ENCODE measurements around the gene USHBP1.
"Not testable (repeated sequence)": the region's sequence is repeated elsewhere in the genome, so short reads cannot be mapped to it uniquely, and the experiment has no call there.

Gene USHBP1

GRCh38 chr19:17295551-17295950, 31.0 kb upstream of the USHBP1 start:
- DNase-seq = not testable (repeated sequence)

GRCh38 chr19:17294051-17294891, 29.7 kb upstream of the USHBP1 start:
- peak; percentile 72 for DNase-seq

- peak; percentile 17 for DNase-seq
These were observed 29.1 kb upstream of the USHBP1 start for GRCh38 chr19:17293605-17294004.

- DNase-seq = peak; percentile 94
These were observed 27.9 kb upstream of the USHBP1 start for GRCh38 chr19:17292301-17293074.

GRCh38 chr19:17289489-17289888, 24.9 kb upstream of the USHBP1 start:
- peak; percentile 68 for DNase-seq

GRCh38 chr19:17286752-17287151, 22.2 kb upstream of the USHBP1 start:
- no peak for DNase-seq

- no peak for DNase-seq
These were observed 21.7 kb upstream of the USHBP1 start for GRCh38 chr19:17286263-17286662.

GRCh38 chr19:17285415-17286135, 21.0 kb upstream of the USHBP1 start:
- DNase-seq = no peak

- DNase-seq = no peak
These were observed 19.0 kb upstream of the USHBP1 start for GRCh38 chr19:17283504-17283996.

- DNase-seq = peak; percentile 96
These were observed 18.1 kb upstream of the USHBP1 start for GRCh38 chr19:17282488-17283125.

- DNase-seq = peak; percentile 93
These were observed 17.1 kb upstream of the USHBP1 start, which contains the start of gene ANKLE1 for GRCh38 chr19:17281391-17282304. Gene ANKLE1, plus strand, starts transcription at chr19:17281901. Its CDS starts 20 bp downstream, at chr19:17281921.

GRCh38 chr19:17279436-17279835, 14.9 kb upstream of the USHBP1 start:
- DNase-seq = no peak

- DNase-seq = no peak
These were observed 11.1 kb upstream of the USHBP1 start for GRCh38 chr19:17275441-17276175.

GRCh38 chr19:17274892-17275291, 10.3 kb upstream of the USHBP1 start:
- DNase-seq = not testable (repeated sequence)

- DNase-seq = no peak
These were observed 4.2 kb upstream of the USHBP1 start for GRCh38 chr19:17268754-17269153.

GRCh38 chr19:17266975-17267788, 2.6 kb upstream of the USHBP1 start, which contains the start of gene BABAM1:
Gene BABAM1, plus strand, starts transcription at chr19:17267443. Its CDS starts 1,364 bp downstream, at chr19:17268807.
- peak; percentile 99 for DNase-seq

- no peak for DNase-seq
These were observed 2.0 kb upstream of the USHBP1 start for GRCh38 chr19:17266589-17266974.

GRCh38 chr19:17266026-17266425, 1.5 kb upstream of the USHBP1 start:
- no peak for DNase-seq
